ENCODE results near the gene DCAF10.
"Not testable (repeated sequence)": the region's sequence is repeated elsewhere in the genome, so short reads cannot be mapped to it uniquely, and the experiment has no call there.

DCAF10 gene

GRCh38 chr9:37800631-37801286 is at the start of gene DCAF10:
DCAF10 (plus strand) TSS chr9:37800797; CDS start chr9:37800867, 70 bp downstream.
- peak; percentile 81 to 84 (median 82) for DNase-seq (ENCODE audit: low read depth in 3 of 3)

- DNase-seq (ENCODE audit: low read depth in 3 of 3) = no peak
These were observed 49.4 kb upstream of the DCAF10 start for GRCh38 chr9:37751186-37751585.

GRCh38 chr9:37751704-37752103 is 48.9 kb upstream of the DCAF10 start:
- not testable (repeated sequence) for DNase-seq (ENCODE audit: low read depth in 3 of 3)

- DNase-seq (ENCODE audit: low read depth in 3 of 3) = not testable (repeated sequence)
These were observed 48.5 kb upstream of the DCAF10 start for GRCh38 chr9:37752112-37752511.

GRCh38 chr9:37752642-37753488 is 47.7 kb upstream of the DCAF10 start:
- DNase-seq (ENCODE audit: low read depth in 3 of 3) = peak in 2 of 3 donors; percentile 7 to 8

- DNase-seq (ENCODE audit: low read depth in 3 of 3) = peak; percentile 47 to 72 (median 57)
These were observed 47.0 kb upstream of the DCAF10 start, which contains the start of gene TRMT10B for GRCh38 chr9:37753489-37754190. TRMT10B (plus strand) TSS chr9:37753805; CDS start chr9:37761932, 8,127 bp downstream.

- no peak for DNase-seq (ENCODE audit: low read depth in 3 of 3)
These were observed 41.9 kb upstream of the DCAF10 start for GRCh38 chr9:37758747-37759146.

GRCh38 chr9:37760416-37761161 is 40.0 kb upstream of the DCAF10 start:
- DNase-seq (ENCODE audit: low read depth in 3 of 3) = no peak

- DNase-seq (ENCODE audit: low read depth in 3 of 3) = no peak
These were observed 39.1 kb upstream of the DCAF10 start for GRCh38 chr9:37761511-37761910.

GRCh38 chr9:37765263-37765662 is 35.3 kb upstream of the DCAF10 start:
- not testable (repeated sequence) for DNase-seq (ENCODE audit: low read depth in 3 of 3)

GRCh38 chr9:37769306-37769705 is 31.3 kb upstream of the DCAF10 start:
- no peak for DNase-seq (ENCODE audit: low read depth in 3 of 3)

GRCh38 chr9:37769995-37770394 is 30.6 kb upstream of the DCAF10 start:
- DNase-seq (ENCODE audit: low read depth in 3 of 3) = no peak

GRCh38 chr9:37775216-37775919 is 25.2 kb upstream of the DCAF10 start:
- no peak for DNase-seq (ENCODE audit: low read depth in 3 of 3)

GRCh38 chr9:37776328-37776727 is 24.3 kb upstream of the DCAF10 start:
- no peak for DNase-seq (ENCODE audit: low read depth in 3 of 3)

- DNase-seq (ENCODE audit: low read depth in 3 of 3) = no peak
These were observed 22.1 kb upstream of the DCAF10 start for GRCh38 chr9:37778534-37778933.

- no peak for DNase-seq (ENCODE audit: low read depth in 3 of 3)
These were observed 16.3 kb upstream of the DCAF10 start for GRCh38 chr9:37784291-37784615.

GRCh38 chr9:37784616-37785483 is 15.7 kb upstream of the DCAF10 start, which contains the start of gene EXOSC3:
EXOSC3 (minus strand) TSS chr9:37785064; CDS start chr9:37785044, 20 bp downstream.
- peak; percentile 66 to 85 (median 76) for DNase-seq (ENCODE audit: low read depth in 3 of 3)

- no peak for DNase-seq (ENCODE audit: low read depth in 3 of 3)
These were observed 13.5 kb upstream of the DCAF10 start for GRCh38 chr9:37787059-37787458.

GRCh38 chr9:37788332-37788731 is 12.3 kb upstream of the DCAF10 start:
- no peak for DNase-seq (ENCODE audit: low read depth in 3 of 3)

- DNase-seq (ENCODE audit: low read depth in 3 of 3) = no peak
These were observed 10.5 kb upstream of the DCAF10 start for GRCh38 chr9:37790096-37790495.
